Stimulated activated CD4-positive, alpha-beta T cell treated with anti-CD3 and anti-CD28 coated beads, TNF-alpha, amount 100 ng/mL, for 48 hours (primary cell): ENCODE measurements around the gene TPD52L2.

Experiments used
- DNase-seq, 3 donors: peaks; one replicate each; pipeline ENCODE4 v3.0.0-alpha.2; 2020; ENCODE audit warnings: low read depth in 3 of 3

The TPD52L2 gene

DNA sequence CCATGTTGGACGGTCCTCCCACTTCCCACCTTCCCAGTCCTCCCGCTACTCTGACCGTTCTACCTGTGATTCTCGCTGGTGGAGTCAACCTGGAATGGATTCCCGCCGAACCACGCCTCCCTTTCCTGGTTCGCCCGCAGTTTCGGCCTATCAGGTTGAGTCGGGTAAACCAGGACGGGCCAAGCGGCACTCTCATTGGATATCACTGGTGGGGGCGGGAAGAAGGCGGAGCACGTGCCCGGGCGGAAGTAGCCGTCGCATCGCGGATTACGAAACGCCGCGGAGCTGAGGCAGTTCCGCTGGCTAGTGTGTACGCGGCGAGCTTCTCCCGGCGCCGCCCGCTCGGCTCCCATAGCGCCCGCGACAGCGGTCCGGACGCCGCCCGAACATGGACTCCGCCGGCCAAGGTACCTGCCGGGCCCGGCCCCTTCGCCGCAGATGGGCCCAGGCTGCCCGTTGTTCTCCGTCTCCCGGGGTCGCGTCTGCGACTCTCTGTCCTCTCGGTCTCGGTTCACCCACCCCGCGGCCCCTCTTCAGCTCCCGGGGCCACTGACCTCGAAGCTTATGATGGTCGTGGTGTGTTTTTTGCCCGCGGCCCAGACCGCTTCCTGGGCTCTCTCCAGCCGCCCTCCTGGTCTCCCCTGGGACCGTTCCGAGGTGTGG lies at the start of gene TPD52L2:
Gene TPD52L2 (plus strand): TSS at position 293 of the 663 bp plus-strand sequence. CDS start 96 bp downstream, at position 389.
- DNase-seq, result peak; percentile 96 to 97 (median 97)

DNA sequence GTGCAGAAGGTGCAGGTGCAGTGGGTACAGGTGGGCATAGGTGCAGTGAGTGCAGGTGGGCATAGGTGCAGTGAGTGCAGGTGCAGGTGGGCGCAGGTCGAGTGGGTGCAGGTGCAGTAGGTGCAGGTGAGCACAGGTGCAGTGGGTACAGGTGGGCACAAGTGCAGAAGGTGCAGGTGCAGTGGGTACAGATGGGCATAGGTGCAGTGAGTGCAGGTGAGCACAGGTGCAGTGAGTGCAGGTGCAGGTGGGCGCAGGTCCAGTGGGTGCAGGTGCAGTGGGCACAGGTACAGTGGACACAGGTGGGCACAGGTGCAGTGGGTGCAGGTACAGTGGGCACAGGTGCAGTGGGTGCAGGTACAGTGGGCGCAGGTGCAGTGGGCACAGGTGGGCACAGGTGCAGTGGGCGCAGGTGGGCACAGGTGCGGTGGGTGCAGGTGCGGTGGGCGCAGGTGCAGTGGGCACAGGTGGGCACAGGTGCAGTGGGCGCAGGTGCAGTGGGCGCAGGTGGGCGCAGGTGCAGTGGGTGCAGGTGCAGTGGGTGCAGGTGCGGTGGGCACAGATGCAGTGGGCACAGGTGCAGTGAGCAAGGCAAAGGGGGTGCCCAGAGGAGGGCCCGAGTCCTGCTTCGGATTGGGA lies 49.3 kb upstream of the TPD52L2 start:
- DNase-seq, result no peak

DNA sequence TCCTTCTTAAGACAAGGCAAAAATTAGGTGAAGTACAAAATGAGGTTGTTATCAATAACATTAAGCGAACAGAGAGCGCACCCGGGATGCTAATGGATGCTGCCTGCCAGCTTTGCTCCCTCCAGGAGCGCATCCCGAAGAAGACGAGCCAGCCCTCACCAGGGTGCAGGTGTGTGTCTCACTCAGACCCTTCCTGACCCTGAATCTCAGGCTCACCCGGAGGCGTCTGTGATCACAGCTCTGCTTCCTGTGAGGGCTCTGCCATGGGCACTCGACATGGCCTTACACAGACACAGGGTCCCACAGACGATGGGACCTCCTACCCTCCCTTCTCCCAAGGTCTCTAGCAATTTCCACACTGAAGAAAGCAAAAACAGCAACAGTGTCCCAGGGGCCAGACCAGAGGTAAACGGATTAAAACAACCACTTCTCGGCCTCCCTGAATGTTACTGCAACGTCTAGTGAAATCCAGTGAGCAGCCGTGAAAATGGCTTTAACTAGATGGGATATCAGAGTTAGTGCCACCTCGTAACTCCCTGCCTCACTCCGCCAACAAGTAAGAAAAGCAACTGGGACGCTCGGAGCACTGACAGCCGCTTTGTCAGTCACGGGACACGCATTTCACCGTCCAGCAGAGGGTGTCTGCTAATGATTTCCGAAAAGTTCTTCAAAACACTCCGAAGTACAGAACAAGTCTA lies 45.7 kb upstream of the TPD52L2 start:
- DNase-seq, result no peak

DNA sequence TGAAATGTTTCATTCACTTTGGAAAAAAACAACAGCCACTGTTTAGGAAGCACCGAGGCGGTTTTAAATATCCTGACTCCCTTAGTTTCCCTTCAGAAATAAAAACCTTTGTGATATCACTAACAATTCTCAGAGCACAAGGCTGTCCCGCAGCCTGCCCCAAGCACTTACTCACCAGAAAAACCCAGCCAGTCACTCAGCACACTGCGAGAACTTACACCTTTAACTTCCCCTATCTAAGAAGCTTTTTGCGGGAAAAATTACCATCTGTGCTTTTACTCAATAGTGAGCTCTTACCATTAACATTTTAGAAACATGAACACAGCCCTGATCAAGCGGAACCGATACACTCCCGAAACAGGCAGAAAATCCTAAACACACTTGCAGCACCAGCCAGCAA lies 43.3 kb upstream of the TPD52L2 start:
- no peak for DNase-seq

DNA sequence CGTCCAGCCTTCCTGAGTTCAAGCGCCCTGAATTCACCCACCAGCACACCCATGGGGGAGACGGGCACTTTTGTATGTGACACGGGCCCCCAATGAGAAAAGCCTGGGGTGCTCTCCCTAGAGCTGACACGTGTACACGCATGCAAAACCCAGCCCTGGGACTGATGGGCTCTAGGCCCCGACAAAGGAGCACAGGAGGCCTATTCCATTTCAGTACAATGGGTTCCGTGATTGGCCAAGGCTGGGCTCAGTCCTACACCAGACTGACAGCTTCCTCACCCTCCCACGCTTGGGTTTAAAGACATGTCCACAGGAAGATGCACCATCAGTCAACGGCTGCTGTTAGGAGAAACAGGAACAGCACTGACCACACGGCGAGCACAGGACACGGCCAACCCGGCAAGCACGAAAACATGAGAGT lies 42.8 kb upstream of the TPD52L2 start:
- DNase-seq, result no peak

DNA sequence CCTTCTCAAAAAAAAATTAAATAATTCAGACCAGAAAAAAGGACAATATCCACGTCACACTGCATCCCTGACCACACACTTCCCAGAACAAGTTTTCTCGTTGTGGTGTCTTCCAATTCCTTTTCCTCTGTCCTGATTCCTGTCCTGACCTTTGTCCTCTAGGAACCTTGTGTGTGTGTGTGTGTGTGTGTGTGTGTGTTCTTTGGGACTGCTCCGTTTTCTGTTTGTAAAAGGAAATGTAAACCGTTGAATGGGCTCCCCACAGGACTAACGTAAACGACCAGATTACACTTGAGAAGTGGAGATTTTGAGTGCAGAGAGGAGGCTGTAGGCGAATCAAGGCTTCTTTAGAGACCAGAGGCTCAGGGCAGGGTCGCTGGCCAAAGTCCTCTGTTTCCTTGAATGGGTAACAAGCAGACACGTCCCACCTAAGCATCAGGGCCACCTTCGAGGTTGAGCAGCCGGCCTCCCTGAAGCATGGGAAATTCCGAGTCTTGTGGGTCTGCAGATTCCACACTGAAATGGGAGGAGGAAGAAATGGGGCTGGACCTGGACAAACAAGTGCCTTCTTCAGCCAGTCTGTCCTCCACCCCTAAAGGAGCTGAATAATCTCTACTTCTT lies 41.3 kb upstream of the TPD52L2 start:
- DNase-seq, result no peak

DNA sequence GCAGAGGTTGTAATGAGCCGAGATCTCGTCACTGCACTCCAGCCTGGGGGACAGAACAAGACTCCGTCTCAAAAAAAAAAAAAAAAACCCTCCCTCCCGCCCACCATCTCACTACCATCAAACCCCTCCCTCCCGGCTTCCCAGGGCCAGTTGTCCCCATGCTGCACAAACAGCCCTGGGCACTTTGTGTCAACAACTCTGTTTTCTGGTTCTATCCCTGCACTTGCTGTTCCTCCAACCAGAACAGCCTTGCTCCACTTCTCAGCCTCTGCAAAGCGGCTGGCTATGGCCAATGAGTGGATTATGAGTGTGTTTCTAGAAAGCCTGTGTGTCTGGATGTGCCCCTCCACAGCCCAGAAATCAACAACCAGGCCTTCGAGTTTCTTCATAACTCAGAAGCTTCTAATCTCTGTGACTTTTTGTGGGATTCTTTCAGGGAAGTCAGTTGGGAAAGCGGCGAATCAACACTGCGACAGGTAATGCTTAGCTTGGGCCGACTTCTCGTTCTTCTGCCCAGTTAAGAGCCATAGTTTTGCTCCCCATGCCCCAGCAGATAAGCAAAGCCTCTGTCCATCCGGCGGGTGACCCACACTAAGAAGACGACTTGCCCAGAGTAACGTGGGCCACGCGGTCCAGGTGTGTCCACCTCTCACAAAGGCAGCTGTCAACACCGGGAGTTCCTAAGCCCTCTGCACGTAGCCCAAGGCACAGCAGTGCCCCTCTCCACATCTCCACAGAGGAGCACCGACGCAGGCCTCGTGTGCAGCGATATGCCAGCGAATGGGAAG lies 39.5 kb upstream of the TPD52L2 start:
- DNase-seq, result no peak

DNA sequence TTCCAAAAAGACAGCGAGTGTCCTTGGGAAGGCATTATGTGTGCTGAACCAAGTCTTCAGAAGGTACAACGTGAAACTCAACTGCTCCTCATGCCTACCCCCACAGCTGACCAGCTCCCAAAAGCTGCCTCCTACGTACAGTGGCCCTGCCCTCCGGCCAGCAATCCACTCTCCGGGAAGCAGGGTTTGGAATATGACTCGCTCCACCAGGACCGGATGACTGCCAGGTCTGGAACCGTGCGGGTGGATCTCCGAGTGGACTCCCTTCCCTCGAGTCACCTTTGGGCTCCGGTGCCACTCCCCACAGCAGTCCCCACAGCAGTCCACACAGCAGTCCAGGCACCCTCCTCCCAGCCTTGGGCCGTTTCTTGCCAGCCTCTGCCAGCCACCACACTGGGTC lies 38.3 kb upstream of the TPD52L2 start:
- DNase-seq, result no peak

DNA sequence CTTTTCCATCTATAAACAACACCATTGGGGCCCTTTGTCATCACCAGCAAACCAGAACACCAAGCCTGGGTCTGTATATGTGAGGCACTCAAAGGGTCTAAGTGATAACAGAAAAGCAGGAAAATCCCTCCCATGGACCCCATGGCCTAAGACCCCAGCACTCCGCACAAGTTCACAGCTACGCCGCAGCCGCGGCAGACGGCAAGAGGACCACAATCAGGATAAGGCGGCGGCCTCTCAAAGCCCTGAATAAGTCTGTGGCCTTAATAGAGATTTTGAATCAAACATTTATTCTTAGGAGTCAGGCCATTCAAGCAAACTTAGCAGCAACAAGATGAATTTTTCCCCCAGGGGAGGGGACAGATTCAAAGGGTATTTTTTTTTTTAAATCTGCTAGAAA lies 36.9 kb upstream of the TPD52L2 start:
- DNase-seq, result no peak

DNA sequence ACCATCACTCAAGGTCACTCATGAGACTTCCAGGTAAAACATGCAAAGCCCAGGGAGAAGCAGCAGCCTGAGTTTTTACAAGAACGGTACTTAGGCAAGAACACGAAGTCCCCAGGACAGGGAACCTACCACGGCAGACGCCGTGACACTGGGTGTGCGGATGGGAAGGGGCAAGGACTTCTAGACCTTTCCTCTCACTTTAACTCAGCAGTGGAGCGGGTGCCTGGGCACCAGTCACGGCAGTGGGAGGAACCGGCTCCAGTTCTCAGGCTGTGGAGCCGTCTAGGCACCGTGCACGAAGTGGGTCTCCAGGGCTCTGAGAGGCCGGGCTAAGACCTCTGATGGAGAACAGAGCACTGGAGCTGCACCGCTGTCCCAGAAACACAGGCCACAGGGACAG lies 36.5 kb upstream of the TPD52L2 start:
- no peak for DNase-seq

DNA sequence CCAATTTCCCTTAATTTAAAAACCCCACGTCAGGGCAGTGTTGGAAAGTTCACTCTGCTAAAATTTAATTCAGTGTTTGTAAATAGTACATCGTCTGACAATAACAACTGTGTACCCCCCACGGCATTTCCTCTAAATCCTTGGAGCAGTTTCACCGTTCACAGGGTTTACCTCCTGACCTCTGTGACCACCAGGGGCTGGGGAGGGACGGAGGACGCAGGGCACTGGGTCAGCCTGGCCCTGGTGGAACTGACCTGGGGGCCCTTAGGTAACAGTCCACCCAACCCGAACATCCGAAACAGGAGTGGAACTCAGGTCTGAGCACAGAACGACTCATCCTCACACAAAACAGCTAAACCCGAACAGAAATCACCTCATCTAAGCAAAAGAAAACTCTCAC lies 36.1 kb upstream of the TPD52L2 start:
- no peak for DNase-seq

DNA sequence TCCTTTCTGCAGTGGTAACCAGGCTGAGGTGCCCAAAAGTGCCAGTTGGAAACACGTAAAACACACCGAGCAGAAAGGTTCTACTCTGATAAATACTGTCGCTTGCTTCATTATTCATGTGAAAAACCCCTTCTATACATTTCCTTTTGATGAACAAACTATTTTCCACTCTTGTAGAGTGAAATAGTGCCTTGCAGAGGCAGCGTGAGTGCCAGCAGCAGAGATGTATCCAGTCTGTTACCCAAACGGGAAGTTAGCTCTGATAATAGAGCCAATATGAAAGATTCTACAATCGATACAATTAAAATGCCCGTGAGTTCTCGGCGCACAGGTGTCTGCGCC lies 35.5 kb upstream of the TPD52L2 start:
- DNase-seq, result no peak

DNA sequence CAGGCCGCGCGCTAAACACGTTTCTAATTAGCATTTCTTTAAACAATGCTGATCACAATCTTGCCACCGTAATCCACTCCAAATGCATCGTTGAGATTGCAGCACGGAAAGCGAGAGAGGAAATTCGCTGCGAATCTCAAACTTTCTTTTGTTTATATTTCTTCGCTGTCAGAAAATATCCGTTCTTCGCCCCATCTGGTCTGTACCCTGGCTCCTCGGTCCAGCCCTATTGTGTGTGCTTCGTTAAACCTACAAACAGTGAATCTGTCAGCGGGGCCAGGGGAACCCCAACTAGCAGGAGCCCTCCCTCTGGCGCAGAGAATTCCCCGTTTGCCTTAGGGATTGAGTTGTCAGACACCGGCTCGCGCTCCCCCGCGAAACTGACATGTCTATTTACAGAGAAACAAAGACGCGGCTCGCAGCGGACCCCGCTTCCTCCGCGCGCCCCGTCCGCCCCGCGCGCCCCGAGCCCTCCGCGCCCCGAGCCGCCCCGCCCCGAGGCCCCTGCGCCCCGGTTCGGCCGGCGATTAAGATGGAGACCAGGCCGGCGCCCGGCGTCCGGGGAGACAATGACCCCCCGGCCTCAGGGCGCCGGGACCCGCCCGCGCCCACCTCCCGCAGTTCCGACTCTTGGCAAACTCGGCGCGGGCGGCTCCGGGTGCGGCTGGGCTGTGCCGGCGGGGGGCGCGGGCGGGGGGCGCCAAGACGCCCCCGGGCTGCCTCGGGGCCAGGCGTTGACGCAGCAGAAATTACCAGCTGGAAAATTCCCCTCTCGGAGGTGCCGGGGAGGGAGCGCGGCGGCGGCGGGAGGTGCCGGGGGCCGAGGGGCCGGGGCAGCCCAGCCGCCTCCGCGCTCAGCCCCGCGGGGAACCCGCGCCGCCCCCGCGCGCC lies 34.9 kb upstream of the TPD52L2 start:
- DNase-seq, result no peak

DNA sequence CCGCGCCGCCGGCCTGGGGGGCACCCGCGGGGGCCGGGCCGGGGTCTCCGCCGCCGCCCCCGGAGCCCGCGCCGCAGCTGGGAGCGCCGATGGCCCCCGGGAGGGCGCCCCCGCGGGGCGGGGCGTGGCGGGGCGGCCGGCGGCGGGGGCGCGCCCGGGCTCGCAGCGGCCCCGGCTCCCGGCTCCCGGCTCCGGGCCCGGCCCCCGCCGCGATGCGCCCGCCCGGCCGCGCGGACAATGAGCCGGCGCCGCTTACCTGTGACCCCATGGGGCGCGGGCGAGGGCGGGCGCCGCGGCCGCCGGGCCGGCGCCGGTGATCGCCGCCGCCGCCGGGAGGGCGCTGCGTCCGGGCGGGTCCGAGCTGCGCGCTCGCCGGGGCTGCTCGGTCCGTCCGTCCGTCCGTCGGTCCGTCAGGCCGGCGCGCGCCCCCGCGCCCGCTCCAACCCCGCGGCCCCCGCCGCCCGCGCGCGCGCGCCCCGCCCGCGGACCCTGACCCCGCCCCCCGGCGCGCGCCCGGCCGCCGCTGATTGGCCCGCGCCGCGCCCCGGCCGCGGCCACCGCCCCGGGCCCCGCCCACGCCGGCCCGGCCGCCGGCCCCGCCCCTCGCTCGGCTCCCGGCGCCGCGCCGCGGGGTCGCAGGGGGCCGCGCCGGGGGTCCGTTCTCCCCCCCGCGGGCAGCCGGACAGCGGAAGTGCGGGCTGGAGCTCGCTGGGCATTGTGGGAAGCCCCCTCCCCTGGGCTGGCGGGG lies 34.1 kb upstream of the TPD52L2 start, which contains the start of gene ZBTB46:
Gene ZBTB46 (minus strand): TSS at position 424 of the 748 bp plus-strand sequence. CDS start 40,507 bp downstream, outside the sequence.
- no peak for DNase-seq

DNA sequence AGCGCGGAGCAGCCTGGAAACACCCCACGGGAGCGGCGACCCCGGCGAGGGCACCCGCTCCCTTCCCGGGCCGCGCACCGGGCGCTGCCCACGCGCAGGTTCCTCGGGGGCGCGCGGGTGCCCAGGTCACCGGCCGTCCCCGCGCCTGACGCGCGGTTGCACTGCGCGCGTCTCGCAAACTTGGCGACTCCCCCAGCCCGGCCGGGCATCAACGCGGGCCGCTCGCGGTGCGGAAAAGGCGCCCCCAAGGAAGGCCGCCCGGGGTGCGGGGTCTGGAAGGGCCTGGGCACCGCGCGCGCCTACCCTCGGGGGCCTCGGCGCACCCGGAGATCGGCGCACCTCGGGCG lies 33.5 kb upstream of the TPD52L2 start:
- no peak for DNase-seq

DNA sequence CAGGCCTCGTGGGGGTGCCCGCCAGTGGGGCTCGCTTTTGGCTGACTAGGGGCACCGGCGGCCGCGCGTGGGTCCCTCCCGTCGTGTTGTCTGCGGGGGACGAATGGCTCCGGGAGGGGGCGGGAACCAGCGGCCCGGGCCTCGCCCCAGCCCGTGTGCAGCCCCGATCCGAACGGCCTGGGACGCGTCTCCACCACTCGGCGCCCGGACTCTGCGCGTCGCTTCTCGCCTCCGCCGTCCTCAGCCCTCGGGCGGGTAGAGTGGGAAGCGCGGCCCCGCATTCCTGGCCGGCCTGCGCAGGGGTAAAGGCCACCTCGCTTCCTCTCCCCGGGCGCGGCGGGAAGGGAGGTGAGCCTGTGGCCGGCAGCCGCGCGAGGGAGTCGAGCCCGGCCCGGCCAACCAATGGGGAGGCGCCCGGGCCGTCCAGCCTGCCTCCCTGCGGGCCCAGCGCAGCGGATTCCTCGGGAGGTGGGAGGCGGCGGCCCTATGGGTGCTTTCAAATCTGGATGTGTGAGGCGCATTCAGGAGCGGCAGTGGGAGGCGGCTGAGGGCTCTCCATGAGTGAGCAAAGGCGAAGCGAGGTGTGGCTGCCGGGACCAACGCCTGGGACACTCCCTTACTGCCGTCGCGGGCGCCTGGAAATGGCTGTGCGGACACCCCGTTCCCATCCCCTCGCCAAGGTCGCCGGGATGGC lies 32.9 kb upstream of the TPD52L2 start:
- DNase-seq, result no peak

DNA sequence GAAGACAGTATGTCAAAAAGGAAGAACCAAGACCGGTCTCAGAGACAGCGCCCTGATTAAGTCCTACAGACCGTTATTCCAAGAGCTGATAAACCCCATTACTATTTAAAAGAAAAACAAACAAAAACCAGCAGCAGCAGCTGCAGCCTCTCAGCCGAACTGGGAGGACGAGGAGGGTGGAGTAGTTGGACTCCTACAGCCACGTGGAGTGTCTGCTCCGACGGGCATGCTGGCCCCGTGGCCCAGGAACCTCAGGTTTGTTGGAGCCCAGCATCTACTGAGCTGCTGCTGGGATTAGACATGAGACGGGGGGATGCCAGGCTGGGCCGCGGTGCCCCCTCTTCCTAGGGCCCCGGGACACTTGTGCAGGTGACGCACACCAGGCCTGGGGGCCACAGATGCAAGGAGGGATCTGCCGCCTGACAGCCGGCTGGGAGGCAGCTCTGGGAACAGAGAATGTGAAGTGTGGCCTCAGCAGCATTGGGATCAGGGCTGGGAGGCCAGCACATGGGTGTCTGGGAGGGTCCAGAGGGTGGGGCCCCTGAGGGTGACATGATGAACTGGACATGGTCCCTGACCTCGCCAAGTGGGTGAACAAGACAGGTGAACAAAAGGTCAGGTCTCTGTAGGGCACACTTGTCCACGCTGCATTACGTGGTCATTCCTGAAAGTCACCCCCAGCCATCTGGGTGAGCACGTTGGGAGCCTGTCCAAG lies 31.1 kb upstream of the TPD52L2 start:
- DNase-seq, result no peak

DNA sequence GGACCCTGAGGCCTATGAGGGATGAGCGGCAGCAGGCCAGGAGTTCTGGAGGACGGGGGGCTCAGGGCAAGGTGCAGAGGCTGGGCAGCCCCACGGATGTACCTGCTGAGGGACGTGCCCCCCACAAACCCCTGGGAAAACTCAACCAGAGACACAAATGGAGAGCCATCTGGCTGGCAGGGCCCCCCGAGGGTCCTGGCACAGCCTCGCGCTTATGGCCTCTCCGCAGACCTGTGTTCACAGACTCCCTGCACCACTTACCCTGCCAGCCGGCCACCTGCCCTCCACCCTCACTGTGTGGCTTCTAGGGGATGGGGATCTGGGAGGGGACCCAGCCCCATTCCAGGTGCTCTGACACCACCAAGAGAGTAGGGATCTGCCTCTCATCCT lies 30.6 kb upstream of the TPD52L2 start:
- no peak for DNase-seq
